ENCODE data around the gene HLF.

HLF gene

GRCh38 chr17:55350825-55351205 is 86.1 kb downstream of the HLF start:
- no peak for TF ChIP-seq CTCF (IDR thresholded peaks at IDR 0.05; ENCODE audit: low read depth, low read length)
- no peak overlapping the region for H3K4me3 ChIP-seq (ENCODE audit: low read depth, low read length)

- no peak overlapping the region for H3K4me3 ChIP-seq (ENCODE audit: low read depth, low read length)
- TF ChIP-seq CTCF (IDR thresholded peaks at IDR 0.05; ENCODE audit: low read depth, low read length): no peak
Observed at GRCh38 chr17:55351226-55351625, 86.5 kb downstream of the HLF start.

GRCh38 chr17:55354010-55354409 is 89.2 kb downstream of the HLF start:
- no peak for TF ChIP-seq CTCF (IDR thresholded peaks at IDR 0.05; ENCODE audit: low read depth, low read length)
- H3K4me3 ChIP-seq (ENCODE audit: low read depth, low read length): no peak overlapping the region

- TF ChIP-seq CTCF (IDR thresholded peaks at IDR 0.05; ENCODE audit: low read depth, low read length): no peak
- no peak overlapping the region for H3K4me3 ChIP-seq (ENCODE audit: low read depth, low read length)
Observed at GRCh38 chr17:55354941-55355340, 90.2 kb downstream of the HLF start.

DNA sequence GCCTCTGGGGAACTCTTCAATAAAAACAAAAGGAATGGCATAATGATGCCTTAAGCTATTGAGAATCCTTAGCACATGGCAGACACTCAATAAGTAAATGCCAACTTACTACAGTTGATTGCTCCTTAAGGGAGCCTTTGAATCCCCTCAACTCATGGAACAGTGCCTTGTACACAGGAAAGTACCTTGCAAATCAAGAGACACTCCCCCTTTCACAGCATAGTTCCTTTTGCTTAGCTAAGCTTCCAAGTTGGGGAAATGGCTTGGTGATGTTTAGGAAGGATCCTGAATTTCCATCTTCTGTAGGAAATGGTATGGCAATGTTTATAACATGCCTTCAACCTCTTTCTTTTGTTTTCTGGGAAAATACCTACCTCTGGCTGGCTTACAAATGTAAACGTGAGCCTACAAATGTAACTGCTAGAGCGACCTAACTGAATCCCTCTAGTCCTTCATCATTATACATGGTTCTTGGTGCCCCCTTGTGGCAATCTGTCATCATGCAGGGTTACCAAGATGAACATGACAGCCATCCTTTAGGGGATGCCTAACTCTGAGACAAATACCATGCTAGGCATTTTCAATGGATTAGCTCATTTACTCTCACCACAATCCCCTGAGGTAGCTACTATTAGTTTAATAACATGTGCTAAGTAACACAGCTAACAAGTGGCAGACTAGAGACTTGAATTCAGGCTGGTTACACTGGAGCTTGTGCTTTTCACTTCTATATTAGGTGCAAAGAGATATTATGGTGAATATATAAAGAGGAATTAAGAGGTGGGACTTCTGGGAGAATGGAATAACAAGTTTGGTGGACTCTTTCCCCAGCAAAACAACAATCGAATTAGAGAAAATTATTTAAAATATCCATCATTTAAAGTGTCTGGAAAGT is 91.9 kb downstream of the HLF start:
- peak; percentile 76 for TF ChIP-seq CTCF (IDR thresholded peaks at IDR 0.05; ENCODE audit: low read depth, low read length)
- no peak overlapping the region for H3K4me3 ChIP-seq (ENCODE audit: low read depth, low read length)

DNA sequence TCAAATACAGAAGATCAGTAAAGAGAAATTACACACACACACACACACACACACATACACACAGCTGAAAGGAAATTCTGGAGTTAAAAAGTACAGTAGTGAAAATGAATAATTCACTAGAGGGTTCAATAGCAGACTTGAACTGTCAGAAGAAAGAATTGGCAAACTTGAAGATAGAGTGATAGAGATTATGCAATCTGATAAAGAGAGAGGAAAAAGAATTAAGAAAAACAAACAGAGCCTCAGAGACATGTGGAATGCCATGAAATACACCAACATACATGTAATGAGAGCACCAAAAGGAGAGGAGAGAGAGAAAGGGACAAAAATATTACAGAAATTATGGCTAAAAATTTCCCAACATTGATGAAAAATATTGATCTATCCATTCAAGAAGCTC is 96.2 kb downstream of the HLF start:
- no peak for TF ChIP-seq CTCF (IDR thresholded peaks at IDR 0.05; ENCODE audit: low read depth, low read length)
- no peak overlapping the region for H3K4me3 ChIP-seq (ENCODE audit: low read depth, low read length)

GRCh38 chr17:55363033-55363432 is 98.3 kb downstream of the HLF start:
- no peak overlapping the region for H3K4me3 ChIP-seq (ENCODE audit: low read depth, low read length)
- no peak for TF ChIP-seq CTCF (IDR thresholded peaks at IDR 0.05; ENCODE audit: low read depth, low read length)
